Endometrial microvascular endothelial cells (primary cell): ENCODE data around the gene CACNA1F. TPM values are rescaled to one million over a fixed set of nuclear protein-coding genes. Genes with fewer than 3 reads are reported as not detected.

Experiments used
- in situ Hi-C: cut with HindIII; loops from 2 replicates; pipeline ENCODE4 v1.10.0; 2017; ENCODE audit warnings: low sequenced_read_pairs, low pct_unique_long_range_greater_than_20kb; ENCODE audit errors: inconsistent ontology term
- total RNA-seq: library from RNA; depleted of rRNA; stranded (reverse); fragments of >200 nt; gene quantifications from one replicate; pipeline ENCODE4 v1.2.3, GENCODE V29; 2015; ENCODE audit errors: inconsistent ontology term

CACNA1F gene
- total RNA-seq, 1 donor from 2014 or later = not detected

- in situ Hi-C loops = no loop called here
Observed at GRCh38 chrX:49233887-49234555, 881 bp upstream of the CACNA1F start.

- in situ Hi-C loops = no loop called here
Observed at GRCh38 chrX:49232525-49232924, 615 bp downstream of the CACNA1F start.

GRCh38 chrX:49231333-49232000, 1.7 kb downstream of the CACNA1F start:
- in situ Hi-C loops = no loop called here

GRCh38 chrX:49230500-49231232, 2.5 kb downstream of the CACNA1F start:
- in situ Hi-C loops = no loop called here

GRCh38 chrX:49228185-49228584, 5.0 kb downstream of the CACNA1F start:
- in situ Hi-C loops = no loop called here

- in situ Hi-C loops = no loop called here
Observed at GRCh38 chrX:49227726-49228125, 5.4 kb downstream of the CACNA1F start.

GRCh38 chrX:49226946-49227345, 6.2 kb downstream of the CACNA1F start:
- in situ Hi-C loops = no loop called here

- in situ Hi-C loops = no loop called here
Observed at GRCh38 chrX:49225858-49226257, 7.3 kb downstream of the CACNA1F start.

- in situ Hi-C loops = no loop called here
Observed at GRCh38 chrX:49221868-49222267, 11.3 kb downstream of the CACNA1F start.

- in situ Hi-C loops = no loop called here
Observed at GRCh38 chrX:49220100-49220499, 13.0 kb downstream of the CACNA1F start.

GRCh38 chrX:49214996-49215526, 18.1 kb downstream of the CACNA1F start:
- in situ Hi-C loops = no loop called here

GRCh38 chrX:49214416-49214815, 18.7 kb downstream of the CACNA1F start:
- in situ Hi-C loops = no loop called here

GRCh38 chrX:49212861-49213260, 20.3 kb downstream of the CACNA1F start:
- in situ Hi-C loops = no loop called here

GRCh38 chrX:49212209-49212608, 20.9 kb downstream of the CACNA1F start:
- in situ Hi-C loops = no loop called here

- in situ Hi-C loops = no loop called here
Observed at GRCh38 chrX:49211074-49211473, 22.1 kb downstream of the CACNA1F start.

GRCh38 chrX:49210406-49210805, 22.7 kb downstream of the CACNA1F start:
- in situ Hi-C loops = no loop called here

- in situ Hi-C loops = no loop called here
Observed at GRCh38 chrX:49209434-49210251, 23.5 kb downstream of the CACNA1F start.

- in situ Hi-C loops = no loop called here
Observed at GRCh38 chrX:49208399-49208798, 24.7 kb downstream of the CACNA1F start.

GRCh38 chrX:49206543-49206942, 26.6 kb downstream of the CACNA1F start:
- in situ Hi-C loops = no loop called here
